AG20443 (cell line): ENCODE measurements around the gene KCNH8.

Experiments
- DNase-seq: peaks from one replicate; pipeline ENCODE4 v3.0.0; 2012; ENCODE audit warnings: low spot score, mixed read lengths

The KCNH8 gene

GRCh38 chr3:19364148-19364547 lies 215.8 kb downstream of the KCNH8 start:
- DNase-seq, result no peak

- no peak for DNase-seq
Observed at GRCh38 chr3:19365471-19365870, 217.2 kb downstream of the KCNH8 start.

DNA sequence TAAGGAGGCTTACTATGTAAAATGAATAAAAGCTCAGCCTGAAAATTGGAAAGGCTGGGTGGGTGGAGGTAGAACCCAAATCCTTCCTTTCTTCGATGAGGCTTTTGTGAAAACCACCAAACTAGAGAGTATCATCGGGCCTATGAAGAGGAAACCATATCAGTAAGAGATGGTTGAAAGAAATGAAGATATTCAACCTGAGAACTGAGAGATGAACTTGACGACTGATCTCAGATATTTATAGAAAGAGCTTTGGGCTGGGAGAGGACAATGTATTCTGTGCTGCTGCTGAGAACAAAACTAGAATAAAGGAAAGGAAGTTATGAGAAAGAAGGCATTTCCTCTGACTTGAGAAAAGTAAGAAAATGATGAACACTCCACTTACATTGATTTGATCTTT lies 236.6 kb downstream of the KCNH8 start:
- no peak for DNase-seq

DNA sequence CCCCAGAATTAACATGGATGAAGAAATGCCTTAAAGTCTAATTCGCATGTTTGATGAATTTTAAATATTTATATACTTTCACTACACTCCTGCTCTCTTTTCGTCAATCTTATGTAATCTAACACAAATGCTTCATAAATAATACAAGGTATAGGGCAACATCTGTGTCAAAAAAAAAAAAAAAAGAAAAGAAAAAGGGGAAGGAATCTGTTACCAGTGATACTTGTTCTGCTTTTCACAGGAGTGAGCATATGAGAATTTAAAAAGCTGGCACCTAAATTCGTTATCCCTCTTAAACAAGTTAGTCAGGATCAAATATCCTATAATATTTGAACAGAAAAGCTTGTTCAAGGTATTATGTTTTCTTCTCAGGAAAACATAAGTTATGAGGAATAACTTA lies 243.8 kb downstream of the KCNH8 start:
- no peak for DNase-seq

- DNase-seq, result no peak
Observed at GRCh38 chr3:19394946-19395345, 246.6 kb downstream of the KCNH8 start.

- DNase-seq, result no peak
Observed at GRCh38 chr3:19396726-19397125, 248.4 kb downstream of the KCNH8 start.

GRCh38 chr3:19399356-19399755 lies 251.0 kb downstream of the KCNH8 start:
- DNase-seq, result no peak

DNA sequence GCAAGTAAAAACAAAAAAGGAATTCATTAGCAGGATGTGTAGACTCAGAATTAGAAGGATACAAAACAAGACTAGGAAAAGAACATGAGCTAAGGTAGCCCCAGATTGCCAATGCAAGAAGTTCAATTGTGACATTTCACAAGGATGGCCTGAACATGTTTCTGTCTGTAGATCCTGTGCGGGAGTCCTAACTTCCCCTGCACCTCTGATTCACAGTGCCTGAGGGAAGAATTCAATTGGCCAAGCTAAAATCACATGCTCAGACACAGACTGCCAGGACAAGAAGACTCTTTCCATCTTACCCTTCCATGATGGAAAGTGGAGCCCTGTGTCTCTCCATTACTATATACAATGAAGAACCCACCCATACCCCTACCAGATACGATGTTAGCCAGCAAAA lies 251.5 kb downstream of the KCNH8 start:
- no peak for DNase-seq

- no peak for DNase-seq
Observed at GRCh38 chr3:19420159-19420558, 271.8 kb downstream of the KCNH8 start.

DNA sequence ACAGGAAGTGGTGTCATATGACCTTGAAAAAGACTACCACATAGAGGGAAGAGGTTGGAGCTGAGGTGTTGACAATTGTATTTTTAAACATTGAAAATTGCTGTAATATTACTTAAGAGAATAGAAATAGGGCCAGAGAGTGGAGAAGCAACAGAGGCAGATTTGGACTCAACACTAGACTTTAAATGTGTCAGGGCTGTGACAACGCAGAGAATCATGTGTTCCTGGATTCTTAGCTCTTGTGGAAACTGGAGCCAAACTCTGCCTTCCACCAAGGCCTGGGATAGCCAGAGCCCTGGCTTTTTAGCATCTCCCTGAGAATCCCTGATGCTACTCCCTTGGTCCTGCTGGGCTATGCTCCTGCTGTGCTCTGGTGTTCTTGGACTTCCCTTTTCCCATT lies 277.5 kb downstream of the KCNH8 start:
- DNase-seq, result no peak

DNA sequence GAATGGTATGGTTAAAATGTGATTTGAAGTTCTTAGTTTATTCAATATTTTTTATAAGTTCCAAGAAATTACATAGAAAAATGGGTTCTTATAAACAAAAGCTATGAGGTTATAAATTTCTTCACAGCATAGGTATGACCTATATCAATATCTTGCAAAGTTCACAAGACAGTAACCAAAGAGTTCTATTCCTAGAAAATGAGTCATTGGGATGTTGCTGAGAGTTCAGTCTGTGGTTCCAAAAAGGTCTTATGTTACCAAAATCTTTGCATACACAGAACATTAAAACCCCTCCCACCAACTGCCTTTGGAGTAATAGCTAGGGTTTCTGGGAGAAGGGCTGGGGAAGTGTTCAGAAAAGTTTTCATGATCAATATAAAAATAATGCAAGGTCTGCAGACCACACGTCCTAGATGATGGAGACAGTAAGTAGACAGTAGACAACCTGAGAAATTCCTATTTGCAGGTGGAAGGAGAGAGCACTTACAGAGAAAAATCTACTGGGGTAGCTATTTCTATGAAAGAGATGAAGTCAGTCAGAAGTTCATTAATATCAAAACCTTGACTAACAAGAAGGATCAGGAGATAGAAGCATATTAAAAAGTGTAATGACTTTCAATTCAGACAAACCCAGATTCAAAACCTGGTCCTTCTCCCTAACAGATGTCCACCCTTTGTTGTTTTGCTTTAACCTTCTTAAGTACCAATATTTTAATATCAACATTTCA lies 279.3 kb downstream of the KCNH8 start:
- no peak for DNase-seq

GRCh38 chr3:19428729-19429128 lies 280.4 kb downstream of the KCNH8 start:
- DNase-seq, result no peak

GRCh38 chr3:19432669-19433068 lies 284.4 kb downstream of the KCNH8 start:
- DNase-seq, result no peak

DNA sequence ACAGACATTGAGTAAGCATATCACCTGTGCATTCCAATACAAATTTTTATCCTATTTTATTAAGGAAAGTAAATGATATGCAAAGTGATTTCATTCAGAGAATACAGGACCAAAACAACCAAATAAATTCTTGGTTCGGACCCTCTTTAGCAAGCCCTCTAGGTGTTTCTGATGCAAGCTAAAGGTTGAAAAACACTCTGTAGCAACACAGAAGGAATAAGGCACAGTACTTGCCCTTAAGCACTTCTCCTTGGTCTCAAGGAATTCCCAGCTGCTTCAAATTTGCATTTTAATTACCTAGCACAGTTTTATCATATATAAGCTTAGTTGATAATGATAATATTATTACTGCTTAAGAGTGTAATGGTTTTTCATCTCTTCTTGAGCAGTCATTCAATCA lies 288.4 kb downstream of the KCNH8 start:
- no peak for DNase-seq

DNA sequence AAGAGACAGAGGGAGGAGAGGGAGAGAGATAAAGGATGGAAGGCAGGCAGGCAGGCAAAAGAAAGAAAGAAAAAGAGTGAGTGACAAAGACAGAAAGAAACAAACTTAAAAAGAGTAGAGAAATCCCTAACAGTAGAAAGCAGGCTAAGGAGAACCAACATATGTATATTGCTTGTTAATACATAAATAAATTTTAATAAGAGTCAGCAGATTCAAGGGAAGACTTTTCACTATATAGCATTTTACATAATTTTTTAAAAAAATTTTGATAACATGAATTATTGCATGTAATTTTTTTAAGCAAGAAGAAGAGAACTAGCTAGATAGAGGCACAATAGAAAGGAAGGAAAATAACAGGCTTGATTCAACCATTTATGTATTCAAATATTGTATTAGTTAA lies 291.6 kb downstream of the KCNH8 start:
- DNase-seq, result no peak

GRCh38 chr3:19446138-19446537 lies 297.8 kb downstream of the KCNH8 start:
- DNase-seq, result no peak

DNA sequence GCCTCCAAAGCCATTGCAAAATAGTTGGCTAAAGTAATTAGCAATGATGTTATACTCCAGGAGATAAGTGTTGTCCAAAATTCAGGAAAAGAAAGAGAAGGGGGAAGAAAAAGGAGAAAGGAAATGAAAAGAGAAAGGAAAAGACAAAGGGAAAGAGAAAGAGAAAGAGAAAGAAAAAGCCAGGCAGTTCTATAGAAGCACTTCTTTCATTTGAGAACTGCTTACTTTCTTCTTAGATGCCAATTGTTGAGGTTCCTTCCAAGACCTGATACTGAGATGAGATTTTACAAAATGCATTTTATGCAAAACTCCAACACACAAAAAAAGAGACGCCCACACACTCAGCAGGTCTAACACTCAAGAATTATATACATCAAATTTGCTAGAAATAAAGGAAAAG lies 298.4 kb downstream of the KCNH8 start:
- DNase-seq, result no peak

- no peak for DNase-seq
Observed at GRCh38 chr3:19455546-19455945, 307.2 kb downstream of the KCNH8 start.

DNA sequence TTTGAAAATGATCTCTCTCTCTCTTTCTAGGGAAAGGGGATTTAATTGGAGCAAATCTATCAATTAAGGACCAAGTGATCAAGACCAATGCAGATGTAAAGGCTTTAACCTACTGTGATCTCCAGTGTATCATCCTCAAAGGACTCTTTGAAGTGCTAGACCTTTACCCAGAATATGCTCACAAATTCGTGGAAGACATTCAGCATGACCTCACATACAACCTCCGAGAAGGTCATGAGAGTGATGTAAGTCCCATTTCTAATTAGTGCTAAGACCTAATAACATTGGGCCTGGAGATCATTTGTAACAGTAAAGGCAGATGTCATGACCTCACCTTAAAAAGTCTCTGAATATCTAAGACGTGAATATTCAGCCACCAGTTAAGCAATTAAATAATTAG lies 308.4 kb downstream of the KCNH8 start:
- DNase-seq, result no peak

GRCh38 chr3:19457449-19457848 lies 309.1 kb downstream of the KCNH8 start:
- no peak for DNase-seq

DNA sequence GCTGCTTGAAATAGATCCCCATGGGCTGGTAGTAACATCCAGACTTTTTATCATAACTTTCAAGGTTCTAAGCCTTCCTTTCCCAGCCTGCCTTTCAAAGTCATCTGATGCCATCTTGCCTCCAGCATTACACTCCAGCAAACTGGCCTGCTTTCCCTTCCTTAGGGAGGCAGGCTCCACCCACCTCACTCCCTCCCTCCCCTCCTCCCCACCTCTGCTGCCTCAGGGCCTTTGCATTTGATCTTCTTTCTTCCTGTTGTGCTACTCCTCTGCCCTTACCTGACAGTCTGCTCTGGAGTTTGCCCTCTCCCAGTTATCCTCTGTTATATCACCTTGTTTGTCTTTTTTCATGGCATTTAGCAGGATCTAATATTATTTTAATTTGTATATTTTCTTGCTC lies 319.5 kb downstream of the KCNH8 start:
- no peak for DNase-seq

DNA sequence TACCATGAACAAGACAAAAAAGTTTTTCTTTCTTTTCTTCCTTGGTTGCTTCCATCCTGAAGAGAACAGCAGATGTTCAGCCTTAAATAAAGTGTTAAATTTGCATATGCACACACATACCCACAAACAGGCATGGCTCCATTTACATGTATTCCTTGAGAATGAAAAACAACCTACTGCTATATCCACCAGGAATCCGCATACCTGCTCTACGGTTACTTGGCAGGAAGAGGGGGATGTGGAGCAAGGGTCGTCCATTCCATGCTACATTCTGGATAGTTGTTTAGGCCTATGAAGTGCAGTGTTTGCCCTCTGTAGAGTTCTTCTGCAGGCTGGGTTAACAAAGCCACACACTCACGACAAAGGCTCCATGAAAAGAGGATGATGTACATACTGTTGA lies 322.8 kb downstream of the KCNH8 start:
- DNase-seq, result no peak

GRCh38 chr3:19473971-19474580 lies 325.8 kb downstream of the KCNH8 start:
- DNase-seq, result no peak

DNA sequence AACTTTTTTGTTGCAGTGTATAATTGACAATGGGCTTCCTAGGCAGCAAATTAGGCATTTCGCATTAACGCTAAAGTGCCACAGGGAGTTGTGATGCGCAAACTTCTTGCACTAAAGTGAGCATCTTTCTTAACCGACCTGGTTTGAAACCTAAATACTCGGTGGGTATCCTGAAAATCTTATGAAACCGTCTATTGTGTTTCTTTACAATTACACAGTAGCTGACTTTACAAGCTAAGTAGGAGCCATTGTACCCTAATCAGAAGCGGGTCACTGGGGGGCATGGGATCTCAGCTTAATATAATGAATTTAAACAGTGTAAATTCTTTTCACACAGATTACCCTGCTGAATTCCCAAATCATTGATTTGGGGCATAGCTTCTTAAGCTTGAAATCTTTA lies 328.0 kb downstream of the KCNH8 start:
- no peak for DNase-seq
